ENCODE results near the gene CFAP97. TPM values are rescaled to one million over a fixed set of nuclear protein-coding genes. Genes with fewer than 3 reads are reported as not detected.

Gene CFAP97
- total and polyA plus RNA-seq, 9 of the 15 experiments (the other 6 are each of a cell fraction or from before 2014, with no cell fraction given): 17.3 to 57.8 (median 44.4) TPM

GRCh38 chr4:185112104-185112503 is 91.7 kb downstream of the CFAP97 start (continued):
- peak; percentile 87 for TF ChIP-seq REST (IDR thresholded peaks at IDR 0.05; ENCODE audit: borderline replicate concordance)
- TF ChIP-seq REST (CRISPR knock-in tag; IDR thresholded peaks at IDR 0.05; ENCODE audit: low read depth): 0 out of 2 replicates have a peak, but pooled peaks have one; percentile 26
- TF ChIP-seq DPF2 (IDR thresholded peaks at IDR 0.05): peak; percentile 70
- peak; percentile 89 for TF ChIP-seq JUND (IDR thresholded peaks at IDR 0.05; ENCODE audit: borderline replicate concordance, low read depth, low read length)
- TF ChIP-seq JUND (tag; IDR thresholded peaks at IDR 0.05; ENCODE audit: borderline replicate concordance, low read depth, low read length): peak; percentile 89; the same call in 2 of the 3 replicates
- peak; percentile 68 for TF ChIP-seq SMARCA4 (IDR thresholded peaks at IDR 0.05)
- TF ChIP-seq FOSL1 (tag; conservative IDR thresholded peaks at IDR 0.05): peak; percentile 91
- 0 out of 2 replicates have a peak, but pooled peaks have one; percentile 8 for TF ChIP-seq CBFA2T3 (IDR thresholded peaks at IDR 0.05)
- TF ChIP-seq ATF3 (IDR thresholded peaks at IDR 0.05): peak; percentile 83
- no peak for TF ChIP-seq ATF3 (CRISPR knock-in tag; conservative IDR thresholded peaks at IDR 0.05)
- no peak for TF ChIP-seq KLF6 (CRISPR knock-in tag; IDR thresholded peaks at IDR 0.05; ENCODE audit: borderline replicate concordance)
- TF ChIP-seq PHF21A (IDR thresholded peaks at IDR 0.05; ENCODE audit: borderline replicate concordance, low read depth): peak; percentile 54; the same call in 1 of the 2 replicates
- TF ChIP-seq KDM1A (IDR thresholded peaks at IDR 0.05): peak; percentile 54 to 55
- no peak for TF ChIP-seq ZNF444 (CRISPR knock-in tag; IDR thresholded peaks at IDR 0.05)
- no peak for TF ChIP-seq CTBP1 (IDR thresholded peaks at IDR 0.05; ENCODE audit: borderline replicate concordance)
- TF ChIP-seq MIER1 (IDR thresholded peaks at IDR 0.05; ENCODE audit: low read depth): peak; percentile 60
- peak; percentile 90 for TF ChIP-seq EHMT2 (IDR thresholded peaks at IDR 0.05)
- TF ChIP-seq HMG20A (CRISPR knock-in tag; conservative IDR thresholded peaks at IDR 0.05): no peak
